GM19099 (cell line): ENCODE results near the gene MMP11.

Experiments used
- POLR2A ChIP-seq: IDR thresholded peaks from 3 replicates; pipeline ENCODE4 v1.6.1; 2011; ENCODE audit warnings: low read depth; ENCODE audit not compliant: insufficient read length; ENCODE audit errors: extremely low read depth

Gene MMP11

GRCh38 chr22:23823331-23823791 lies 50.7 kb downstream of the MMP11 start:
- no peak for TF ChIP-seq POLR2A

GRCh38 chr22:23824476-23825245 lies 52.0 kb downstream of the MMP11 start:
- TF ChIP-seq POLR2A, result no peak

GRCh38 chr22:23825246-23825905 lies 52.7 kb downstream of the MMP11 start:
- TF ChIP-seq POLR2A, result no peak

GRCh38 chr22:23826510-23827350 lies 54.1 kb downstream of the MMP11 start:
- no peak for TF ChIP-seq POLR2A

GRCh38 chr22:23827351-23827995 lies 54.8 kb downstream of the MMP11 start:
- no peak for TF ChIP-seq POLR2A

- no peak for TF ChIP-seq POLR2A
Measured at GRCh38 chr22:23828800-23829680, 56.4 kb downstream of the MMP11 start.

- no peak for TF ChIP-seq POLR2A
Measured at GRCh38 chr22:23829845-23830372, 57.3 kb downstream of the MMP11 start.

- no peak for TF ChIP-seq POLR2A
Measured at GRCh38 chr22:23831261-23831660, 58.6 kb downstream of the MMP11 start.

GRCh38 chr22:23831781-23832180 lies 59.1 kb downstream of the MMP11 start:
- no peak for TF ChIP-seq POLR2A

- TF ChIP-seq POLR2A, result no peak
Measured at GRCh38 chr22:23832226-23833016, 59.8 kb downstream of the MMP11 start.

- no peak for TF ChIP-seq POLR2A
Measured at GRCh38 chr22:23833017-23833751, 60.5 kb downstream of the MMP11 start.
